Peyer's patch (tissue), 4 donors: ENCODE results near the gene NOSTRIN.

Experiments
- POLR2A ChIP-seq, 2 donors: fragments of 450-650 bp; IDR thresholded peaks; one replicate each; pipeline ENCODE4 v1.5.1; 2017; ENCODE audit warnings: antibody characterized with exemption in 2 of 2, mild to moderate bottlenecking in 2 of 2, moderate library complexity in 2 of 2
- TF ChIP-seq, protein P1 (sequence below), 6 experiments: fragments of 450-650 bp in 4 of 6; fragments of 200-600 bp in 2 of 6; sonication (generic) in 1 of 6; IDR thresholded peaks; one replicate each; pipeline ENCODE4 v1.5.1; 2017 to 2019; ENCODE audit warnings: antibody characterized with exemption in 6 of 6, mild to moderate bottlenecking in 3 of 6, moderate library complexity in 1 of 6

DNA sequence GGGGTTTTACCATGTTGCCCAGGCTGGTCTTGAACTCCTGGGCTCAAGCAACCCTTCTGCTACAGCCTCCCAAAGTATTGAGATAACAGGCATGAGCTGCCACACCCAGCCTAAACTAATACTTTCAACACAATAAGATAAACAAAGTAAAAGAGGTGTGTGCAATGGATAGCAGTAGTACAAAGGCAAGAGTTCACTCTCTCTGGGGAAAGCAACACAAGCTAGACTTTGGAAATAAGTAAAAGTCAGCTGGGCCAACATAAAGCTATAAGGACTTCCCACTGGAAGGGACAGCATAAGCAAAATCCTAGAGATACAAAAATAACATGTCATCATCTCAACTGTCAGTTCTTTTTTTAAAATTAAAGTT, 5.2 kb upstream of the NOSTRIN start:
- TF ChIP-seq, protein P1, sequence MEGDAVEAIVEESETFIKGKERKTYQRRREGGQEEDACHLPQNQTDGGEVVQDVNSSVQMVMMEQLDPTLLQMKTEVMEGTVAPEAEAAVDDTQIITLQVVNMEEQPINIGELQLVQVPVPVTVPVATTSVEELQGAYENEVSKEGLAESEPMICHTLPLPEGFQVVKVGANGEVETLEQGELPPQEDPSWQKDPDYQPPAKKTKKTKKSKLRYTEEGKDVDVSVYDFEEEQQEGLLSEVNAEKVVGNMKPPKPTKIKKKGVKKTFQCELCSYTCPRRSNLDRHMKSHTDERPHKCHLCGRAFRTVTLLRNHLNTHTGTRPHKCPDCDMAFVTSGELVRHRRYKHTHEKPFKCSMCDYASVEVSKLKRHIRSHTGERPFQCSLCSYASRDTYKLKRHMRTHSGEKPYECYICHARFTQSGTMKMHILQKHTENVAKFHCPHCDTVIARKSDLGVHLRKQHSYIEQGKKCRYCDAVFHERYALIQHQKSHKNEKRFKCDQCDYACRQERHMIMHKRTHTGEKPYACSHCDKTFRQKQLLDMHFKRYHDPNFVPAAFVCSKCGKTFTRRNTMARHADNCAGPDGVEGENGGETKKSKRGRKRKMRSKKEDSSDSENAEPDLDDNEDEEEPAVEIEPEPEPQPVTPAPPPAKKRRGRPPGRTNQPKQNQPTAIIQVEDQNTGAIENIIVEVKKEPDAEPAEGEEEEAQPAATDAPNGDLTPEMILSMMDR (IDR thresholded peaks at IDR 0.05) = no peak
- no peak for TF ChIP-seq POLR2A (IDR thresholded peaks at IDR 0.05)
